ENCODE measurements around the gene SF3A1. TPM values are rescaled to one million over a fixed set of nuclear protein-coding genes. Genes with fewer than 3 reads are reported as not detected.

Gene SF3A1
- total RNA-seq, 4 donors from 2014 or later, result 19.5 to 185 (median 40.2) TPM

DNA sequence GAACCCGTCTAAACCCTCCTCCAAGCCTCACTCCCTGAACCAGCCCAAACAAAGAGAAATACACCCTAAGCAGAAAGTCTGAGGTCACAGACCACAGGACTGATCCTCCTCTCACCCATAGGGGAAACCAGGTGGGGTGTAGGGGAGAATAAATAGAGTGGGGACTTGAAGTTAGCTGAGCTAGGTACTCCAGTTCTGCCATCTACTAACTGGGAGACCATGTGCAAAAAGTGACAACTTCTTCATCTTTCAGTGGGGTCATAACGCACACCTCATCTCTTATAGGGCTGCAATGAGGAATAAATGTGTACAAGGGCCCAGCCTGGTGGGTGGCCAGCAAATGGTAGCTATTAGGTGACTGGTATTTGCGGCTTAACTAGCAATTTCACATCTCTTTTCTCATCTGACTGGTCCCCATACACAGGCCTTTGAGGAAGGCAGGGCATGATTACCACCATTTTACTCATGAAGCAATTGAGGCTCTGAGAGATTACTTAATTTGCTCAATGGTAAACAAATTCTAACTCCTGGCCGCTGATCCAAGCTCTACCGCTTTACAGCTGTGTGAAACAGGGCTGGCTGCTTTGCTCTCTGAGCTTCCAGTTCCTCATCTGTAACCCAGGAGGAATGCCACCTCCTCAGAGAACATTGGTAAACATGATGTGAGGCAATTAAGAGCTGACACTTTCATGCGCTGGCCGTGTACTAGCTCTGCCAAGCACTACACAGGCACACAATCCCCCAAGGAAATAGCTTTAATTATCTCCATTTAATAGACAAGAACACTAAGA lies 46.5 kb downstream of the SF3A1 start:
- Histone ChIP-seq H3K36me3 (no peaks in the 10 kb centered on the region), H3K4me3 (no peak overlapping the region), H3K27me3 (no peaks in the 10 kb centered on the region), H3K4me1 (peaks cover 4 to 35% of the 10 kb centered on the region in 2 donors), H3K9me3 (no peaks in the 10 kb centered on the region), H3K27ac (peak overlapping the region; percentile 85 to 86)
- DNase-seq, result peak in 1 of 2 donors; percentile 44
- intact Hi-C loops (cut with DNase I; ENCODE audit: low total_unique reads), result no loop called here
- no peak for TF ChIP-seq POLR2A (IDR thresholded peaks at IDR 0.05)
- TF ChIP-seq, protein P1, sequence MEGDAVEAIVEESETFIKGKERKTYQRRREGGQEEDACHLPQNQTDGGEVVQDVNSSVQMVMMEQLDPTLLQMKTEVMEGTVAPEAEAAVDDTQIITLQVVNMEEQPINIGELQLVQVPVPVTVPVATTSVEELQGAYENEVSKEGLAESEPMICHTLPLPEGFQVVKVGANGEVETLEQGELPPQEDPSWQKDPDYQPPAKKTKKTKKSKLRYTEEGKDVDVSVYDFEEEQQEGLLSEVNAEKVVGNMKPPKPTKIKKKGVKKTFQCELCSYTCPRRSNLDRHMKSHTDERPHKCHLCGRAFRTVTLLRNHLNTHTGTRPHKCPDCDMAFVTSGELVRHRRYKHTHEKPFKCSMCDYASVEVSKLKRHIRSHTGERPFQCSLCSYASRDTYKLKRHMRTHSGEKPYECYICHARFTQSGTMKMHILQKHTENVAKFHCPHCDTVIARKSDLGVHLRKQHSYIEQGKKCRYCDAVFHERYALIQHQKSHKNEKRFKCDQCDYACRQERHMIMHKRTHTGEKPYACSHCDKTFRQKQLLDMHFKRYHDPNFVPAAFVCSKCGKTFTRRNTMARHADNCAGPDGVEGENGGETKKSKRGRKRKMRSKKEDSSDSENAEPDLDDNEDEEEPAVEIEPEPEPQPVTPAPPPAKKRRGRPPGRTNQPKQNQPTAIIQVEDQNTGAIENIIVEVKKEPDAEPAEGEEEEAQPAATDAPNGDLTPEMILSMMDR (IDR thresholded peaks at IDR 0.05), result no peak

DNA sequence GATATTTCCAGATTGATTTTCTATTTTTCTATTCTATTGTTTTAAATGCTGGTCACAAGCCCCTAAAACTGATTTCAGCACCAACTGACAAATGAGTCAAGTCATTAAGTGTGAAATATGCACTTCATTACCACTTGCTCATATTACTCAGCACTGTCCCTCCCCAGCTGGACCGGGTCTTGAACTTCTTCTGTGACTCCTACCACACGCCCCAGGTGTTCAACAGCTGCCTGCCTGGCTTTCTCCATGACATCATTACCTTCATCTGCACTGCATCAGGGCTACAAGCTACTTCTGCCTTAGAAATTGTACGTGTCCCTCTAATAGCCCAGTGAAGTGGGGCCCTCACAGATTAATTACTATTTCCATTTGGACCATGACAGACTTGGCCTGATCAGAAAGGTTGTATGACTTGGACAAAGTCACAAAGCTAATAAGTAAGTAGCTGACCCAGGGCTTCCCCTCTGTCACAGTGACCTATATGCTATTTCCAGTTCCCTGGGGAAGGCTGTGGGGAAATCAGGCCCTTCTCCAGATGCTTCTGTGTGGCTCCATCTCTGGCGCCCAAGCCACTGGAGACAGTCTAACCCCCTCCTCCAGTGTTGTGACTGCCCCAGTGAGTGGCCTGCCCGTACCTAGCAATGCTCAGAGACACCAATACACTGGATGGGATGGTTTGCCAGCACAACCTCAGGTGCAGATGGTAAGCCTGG lies 48.0 kb downstream of the SF3A1 start:
- Histone ChIP-seq H3K4me1 (peaks cover 4 to 42% of the 10 kb centered on the region in 2 donors), H3K36me3 (no peaks in the 10 kb centered on the region), H3K27me3 (no peaks in the 10 kb centered on the region), H3K27ac (peak overlapping the region; percentile 13 to 86), H3K4me3 (no peak overlapping the region), H3K9me3 (no peaks in the 10 kb centered on the region)
- peak in 1 of 2 donors; percentile 48 for DNase-seq
- TF ChIP-seq POLR2A (IDR thresholded peaks at IDR 0.05), result no peak
- TF ChIP-seq, protein P1 (IDR thresholded peaks at IDR 0.05), result no peak
- intact Hi-C loops (cut with DNase I; ENCODE audit: low total_unique reads), result no loop called here

DNA sequence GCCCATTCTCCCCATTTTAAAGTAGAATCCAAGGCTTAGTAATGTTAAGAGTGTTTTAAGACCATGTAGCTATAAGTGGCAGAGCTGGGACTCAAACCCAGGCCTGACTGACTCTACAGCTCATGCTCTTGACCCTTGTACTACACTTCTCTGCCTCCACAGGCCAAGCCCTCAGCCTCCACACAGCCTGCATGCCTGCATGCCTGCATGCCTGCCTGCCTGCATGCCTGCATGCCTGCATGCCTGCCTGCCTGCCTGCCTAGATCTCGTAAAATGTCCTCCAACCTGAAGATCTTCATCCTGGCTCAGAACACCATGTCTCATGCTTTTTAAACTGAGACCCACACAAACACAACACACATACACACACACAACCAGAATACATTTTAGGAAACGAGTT lies 48.6 kb downstream of the SF3A1 start:
- Histone ChIP-seq H3K36me3 (no peaks in the 10 kb centered on the region), H3K4me3 (no peak overlapping the region), H3K27me3 (no peaks in the 10 kb centered on the region), H3K9me3 (no peaks in the 10 kb centered on the region), H3K27ac (peak overlapping the region; percentile 73 to 86), H3K4me1 (peaks cover 4 to 42% of the 10 kb centered on the region in 2 donors)
- intact Hi-C loops (cut with DNase I; ENCODE audit: low total_unique reads), result no loop called here
- no peak for DNase-seq
- TF ChIP-seq, protein P1 (IDR thresholded peaks at IDR 0.05), result no peak
- TF ChIP-seq POLR2A (IDR thresholded peaks at IDR 0.05), result no peak

DNA sequence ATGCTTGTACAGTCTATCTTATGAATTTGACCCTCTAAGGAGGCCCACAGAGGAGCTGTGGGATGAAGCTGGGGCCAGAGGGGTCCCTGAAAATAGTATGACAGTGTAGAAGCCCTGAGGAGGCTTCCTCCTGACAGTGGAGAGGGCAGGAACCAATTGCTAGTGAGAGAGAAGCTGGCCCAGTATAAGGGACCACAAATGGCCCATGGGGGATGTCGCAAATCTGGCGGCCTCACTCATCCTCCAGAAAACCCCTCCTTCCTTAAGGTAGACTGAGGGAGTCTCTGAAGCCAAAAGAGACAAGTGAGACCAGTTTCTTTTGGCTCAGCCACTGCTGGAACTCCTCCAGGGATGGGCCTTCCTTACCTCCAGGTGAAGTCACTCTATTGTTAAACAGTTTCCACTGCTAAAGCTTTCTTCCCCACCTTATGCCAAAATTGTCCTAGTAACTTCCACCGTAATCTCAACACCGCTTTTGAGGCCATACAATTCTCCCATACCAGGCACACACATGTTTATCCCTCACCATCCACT lies 49.6 kb downstream of the SF3A1 start:
- DNase-seq, result no peak

More for the DNA sequence above, 49.6 kb downstream of the SF3A1 start:
- Histone ChIP-seq H3K4me3 (no peak overlapping the region), H3K27me3 (no peaks in the 10 kb centered on the region), H3K4me1 (peaks cover 4 to 39% of the 10 kb centered on the region in 2 donors), H3K27ac (peak overlapping the region; percentile 73 to 76), H3K9me3 (no peaks in the 10 kb centered on the region), H3K36me3 (no peaks in the 10 kb centered on the region)
- intact Hi-C loops (cut with DNase I; ENCODE audit: low total_unique reads), result no loop called here
- TF ChIP-seq POLR2A (IDR thresholded peaks at IDR 0.05), result no peak
- TF ChIP-seq, protein P1 (IDR thresholded peaks at IDR 0.05), result no peak

Measured in uterus (tissue), 4 donors.